Fibroblast of pulmonary artery (primary cell): ENCODE results near the gene B3GNT2.

Experiments
- DNase-seq: peaks from one replicate; pipeline ENCODE4 v3.0.0-alpha.2; 2010; ENCODE audit warnings: low read depth
- H3K4me3 ChIP-seq: replicated peaks from 2 replicates; pipeline ENCODE4 v1.5.1; 2011; ENCODE audit warnings: low read depth, mild to moderate bottlenecking, control low read depth, low read length, moderate library complexity
- CTCF ChIP-seq: IDR thresholded peaks from 2 replicates; pipeline ENCODE4 v1.5.1; 2011; ENCODE audit warnings: mild to moderate bottlenecking, control low read depth, low read length, inconsistent platforms; ENCODE audit errors: missing control alignments

The B3GNT2 gene

GRCh38 chr2:62234755-62235655 lies 39.1 kb downstream of the B3GNT2 start:
- H3K4me3 ChIP-seq: no peak overlapping the region
- DNase-seq: no peak
- TF ChIP-seq CTCF: no peak

- H3K4me3 ChIP-seq: no peak overlapping the region
- TF ChIP-seq CTCF: no peak
- no peak for DNase-seq
These were observed 40.6 kb downstream of the B3GNT2 start for GRCh38 chr2:62236499-62236898.

- no peak overlapping the region for H3K4me3 ChIP-seq
- DNase-seq: no peak
- TF ChIP-seq CTCF: no peak
These were observed 42.3 kb downstream of the B3GNT2 start for GRCh38 chr2:62238236-62238635.

- DNase-seq: no peak
- no peak overlapping the region for H3K4me3 ChIP-seq
- no peak for TF ChIP-seq CTCF
These were observed 44.6 kb downstream of the B3GNT2 start for GRCh38 chr2:62240546-62240945.

- H3K4me3 ChIP-seq: no peak overlapping the region
- DNase-seq: no peak
- no peak for TF ChIP-seq CTCF
These were observed 48.1 kb downstream of the B3GNT2 start for GRCh38 chr2:62243983-62244382.

- H3K4me3 ChIP-seq: no peak overlapping the region
- no peak for TF ChIP-seq CTCF
- no peak for DNase-seq
These were observed 52.3 kb downstream of the B3GNT2 start for GRCh38 chr2:62248226-62248625.

- no peak for DNase-seq
- no peak for TF ChIP-seq CTCF
- no peak overlapping the region for H3K4me3 ChIP-seq
These were observed 54.3 kb downstream of the B3GNT2 start for GRCh38 chr2:62250239-62250638.
